GM19025 (cell line): Measurements from ENCODE around the gene EFCAB11.
"Not testable (repeated sequence)": the region's sequence is repeated elsewhere in the genome, so short reads cannot be mapped to it uniquely, and the experiment has no call there.

Source experiments
- ATAC-seq: cut with Tn5 transposase; IDR thresholded peaks from one replicate; pipeline ENCODE4 v1.9.1; 2021; ENCODE audit warnings: mild to moderate bottlenecking, low read depth, moderate library complexity; ENCODE audit not compliant: unreplicated experiment

The EFCAB11 gene

DNA sequence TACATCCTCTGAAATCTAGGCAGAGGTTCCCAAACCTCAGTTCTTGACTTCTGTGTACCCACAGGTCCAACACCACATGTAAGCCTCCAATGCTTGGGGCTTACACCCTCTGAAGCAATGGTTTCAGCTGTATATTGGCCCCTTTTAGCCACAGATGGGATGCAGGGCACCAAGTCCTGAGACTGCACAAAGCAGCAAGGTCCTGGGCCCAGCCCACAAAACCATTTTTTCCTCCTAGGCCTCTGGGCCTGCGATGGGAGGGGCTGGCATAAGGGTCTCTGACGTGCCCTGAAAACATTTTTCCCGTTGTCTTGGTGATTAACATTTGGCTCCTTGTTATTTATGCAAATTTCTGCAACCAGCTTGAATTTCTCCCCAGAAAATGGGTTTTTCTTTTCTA is 80.4 kb downstream of the EFCAB11 start:
- not testable (repeated sequence) for ATAC-seq

DNA sequence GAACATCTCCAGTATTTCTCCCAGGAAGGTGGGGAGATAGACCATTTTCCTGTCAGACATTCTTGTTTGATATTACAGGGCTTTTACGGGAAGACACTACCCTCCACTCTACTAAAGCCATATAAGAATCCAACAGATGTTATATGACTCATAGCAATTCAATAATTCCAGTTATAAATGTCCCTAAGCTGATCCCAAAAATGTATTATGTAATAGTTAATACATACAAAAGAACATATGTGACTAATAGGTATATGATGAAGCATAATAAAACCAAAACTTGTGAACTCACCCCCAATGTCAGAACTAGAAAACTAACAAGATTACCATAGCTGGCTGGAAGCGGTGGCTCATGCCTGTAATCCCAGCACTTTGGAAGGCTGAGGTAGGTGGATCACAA is 84.2 kb downstream of the EFCAB11 start:
- ATAC-seq = no peak

DNA sequence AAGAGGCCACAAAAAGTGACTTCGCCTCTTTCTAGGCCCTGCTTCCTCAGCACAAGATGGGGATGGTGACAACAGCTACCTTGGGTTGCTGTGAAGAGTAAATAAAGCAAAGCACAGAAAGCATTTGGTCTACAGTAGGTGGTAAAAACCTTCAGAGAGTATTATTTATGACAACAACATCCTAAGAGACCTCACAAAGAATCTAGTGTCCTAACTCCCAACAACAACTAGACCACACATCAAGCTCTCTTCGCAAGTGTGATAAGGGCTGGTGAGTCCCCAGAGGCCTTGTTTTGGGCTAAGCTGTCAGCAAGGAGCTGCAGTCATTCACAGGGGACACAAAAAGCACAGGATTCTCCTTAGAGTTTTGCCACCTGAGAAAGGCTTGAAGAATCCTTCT is 84.9 kb downstream of the EFCAB11 start:
- ATAC-seq = no peak

DNA sequence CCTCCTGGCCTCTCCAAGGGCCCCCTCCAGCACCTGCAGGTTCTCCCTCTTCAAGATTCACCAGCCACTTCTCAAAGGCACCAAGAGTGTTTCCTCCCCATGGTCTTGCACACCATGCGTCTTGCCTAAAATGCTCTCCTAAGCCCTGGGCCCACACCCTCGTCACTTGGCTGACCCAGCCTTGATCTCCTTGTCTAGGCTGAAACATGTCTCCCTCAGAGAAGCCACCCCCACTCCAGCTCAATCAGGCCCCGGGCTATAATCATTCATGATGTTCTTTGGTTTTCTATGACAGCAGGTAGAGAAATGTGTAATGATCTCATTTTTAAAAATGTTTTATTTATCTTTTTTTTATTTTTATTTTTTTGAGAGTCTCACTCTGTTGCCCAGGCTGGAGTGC is 88.1 kb downstream of the EFCAB11 start:
- no peak for ATAC-seq

DNA sequence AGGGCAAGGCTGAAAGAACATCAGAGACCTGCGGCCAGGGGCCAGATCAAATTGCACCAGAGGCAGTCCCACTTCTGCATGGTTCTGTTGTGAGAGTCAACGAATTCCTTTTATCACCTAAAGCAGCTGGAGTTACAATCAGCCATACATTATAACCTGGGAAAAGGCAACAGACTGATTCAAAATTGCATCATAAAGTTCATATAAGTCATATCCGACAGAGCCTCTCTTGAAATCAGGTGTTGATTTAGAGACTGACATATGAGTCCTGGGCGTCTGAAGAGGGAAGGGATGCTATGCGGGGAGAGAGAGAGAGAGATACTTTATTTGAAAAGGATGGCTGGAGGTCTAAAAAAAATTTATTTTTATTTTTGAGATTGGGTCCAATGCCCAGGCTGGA is 89.4 kb downstream of the EFCAB11 start:
- no peak for ATAC-seq

- no peak for ATAC-seq
Measured at GRCh38 chr14:89862856-89863255, 91.7 kb downstream of the EFCAB11 start.

GRCh38 chr14:89861630-89862029 is 92.9 kb downstream of the EFCAB11 start:
- no peak for ATAC-seq

GRCh38 chr14:89858089-89858488 is 96.4 kb downstream of the EFCAB11 start:
- no peak for ATAC-seq

GRCh38 chr14:89856871-89857345 is 97.6 kb downstream of the EFCAB11 start:
- no peak for ATAC-seq

- ATAC-seq = no peak
Measured at GRCh38 chr14:89855961-89856656, 98.4 kb downstream of the EFCAB11 start.

DNA sequence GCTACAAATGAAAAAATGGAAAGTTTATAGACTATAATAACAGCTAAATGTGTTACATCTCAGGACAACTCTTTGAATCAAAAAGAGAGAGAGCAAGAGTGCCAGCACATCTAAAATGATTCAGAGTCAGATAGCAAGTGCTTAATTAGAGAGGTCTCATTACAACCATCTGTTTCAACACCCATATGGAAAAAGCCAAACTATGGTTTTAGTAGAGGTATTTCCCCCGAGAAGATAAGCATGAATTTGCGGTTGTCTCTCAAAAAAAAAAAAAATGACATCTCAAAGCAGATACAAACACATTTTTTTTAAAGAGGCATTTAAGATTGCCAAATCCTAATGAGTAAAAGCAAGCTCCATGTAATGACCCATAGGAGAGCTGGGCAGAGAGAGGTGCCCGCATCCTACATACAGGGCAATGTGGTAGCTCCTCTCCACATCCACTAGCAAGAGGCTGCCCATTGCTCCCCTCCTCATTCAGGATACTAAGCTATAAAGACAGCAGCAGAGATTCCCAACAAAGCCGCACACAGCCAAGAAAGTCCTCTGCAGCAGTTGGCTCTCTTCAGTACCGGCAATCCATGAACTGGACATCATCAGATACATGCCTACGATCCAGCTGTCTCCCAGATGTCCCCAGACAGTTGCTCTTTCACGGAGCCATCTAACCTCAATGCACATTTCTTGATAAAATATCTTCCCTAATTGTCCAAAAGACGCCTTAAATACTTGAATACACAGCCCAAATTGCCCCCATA is 100.4 kb downstream of the EFCAB11 start:
- ATAC-seq = no peak

GRCh38 chr14:89851106-89851505 is 103.4 kb downstream of the EFCAB11 start:
- no peak for ATAC-seq

DNA sequence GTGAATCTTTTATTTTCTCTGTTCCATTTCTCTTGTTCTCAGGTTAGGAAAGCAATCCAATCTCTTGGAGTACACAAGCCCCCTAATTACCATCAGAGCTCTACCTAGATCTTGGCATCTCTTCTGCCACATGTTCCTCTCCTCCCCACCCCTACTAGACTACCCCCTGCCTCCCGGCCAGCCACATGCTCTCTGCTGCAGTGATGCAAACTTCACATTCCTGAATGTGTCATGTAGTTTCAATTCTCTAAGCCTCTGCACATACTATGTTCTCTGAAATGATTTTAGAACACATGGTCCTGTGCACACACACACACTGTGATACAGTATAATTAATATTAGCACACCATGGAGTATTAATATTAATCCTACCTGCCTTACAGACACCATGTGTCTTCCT is 104.6 kb downstream of the EFCAB11 start:
- no peak for ATAC-seq

GRCh38 chr14:89848165-89848564 is 106.4 kb downstream of the EFCAB11 start:
- no peak for ATAC-seq

DNA sequence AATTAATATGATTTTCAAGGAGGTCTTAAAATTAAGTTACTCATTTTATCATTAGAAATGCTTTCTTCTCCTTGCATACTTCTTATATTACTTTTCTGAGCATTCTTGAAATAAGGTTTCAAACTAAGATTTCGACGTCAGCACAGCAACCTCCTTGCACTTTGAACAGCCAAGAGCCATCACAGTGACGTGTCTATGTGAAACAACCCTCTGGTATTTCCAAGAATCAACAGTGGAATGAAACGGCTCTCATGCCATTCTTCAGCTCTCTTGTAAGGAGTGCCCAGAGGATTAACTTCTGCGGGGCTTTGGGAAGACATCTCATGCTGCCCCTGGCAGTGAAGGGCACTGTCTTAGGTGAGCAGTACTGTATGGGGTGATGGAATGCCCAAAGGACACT is 109.2 kb downstream of the EFCAB11 start:
- ATAC-seq = no peak

GRCh38 chr14:89844508-89844907 is 110.0 kb downstream of the EFCAB11 start:
- no peak for ATAC-seq

DNA sequence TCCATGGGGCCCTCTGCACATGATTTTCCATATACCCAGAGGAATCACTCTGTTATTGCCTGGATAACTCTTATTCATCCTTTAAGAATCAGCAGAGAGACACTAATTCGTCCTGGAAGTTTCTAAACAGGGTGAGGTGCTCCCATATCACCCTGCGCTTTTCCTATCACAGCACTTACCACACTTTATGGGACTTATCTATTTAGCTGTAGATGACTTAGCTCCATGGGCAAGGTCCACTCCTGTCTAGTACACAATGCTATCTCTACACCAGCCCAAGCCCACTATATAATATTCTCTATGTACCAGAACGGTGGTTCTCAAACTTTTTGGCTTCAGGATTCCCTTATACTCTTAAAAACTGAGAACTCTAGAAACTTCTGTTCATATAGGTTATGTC is 111.7 kb downstream of the EFCAB11 start:
- ATAC-seq = no peak

GRCh38 chr14:89841851-89842250 is 112.7 kb downstream of the EFCAB11 start:
- no peak for ATAC-seq

- ATAC-seq = no peak
Measured at GRCh38 chr14:89836830-89837469, 117.6 kb downstream of the EFCAB11 start.

DNA sequence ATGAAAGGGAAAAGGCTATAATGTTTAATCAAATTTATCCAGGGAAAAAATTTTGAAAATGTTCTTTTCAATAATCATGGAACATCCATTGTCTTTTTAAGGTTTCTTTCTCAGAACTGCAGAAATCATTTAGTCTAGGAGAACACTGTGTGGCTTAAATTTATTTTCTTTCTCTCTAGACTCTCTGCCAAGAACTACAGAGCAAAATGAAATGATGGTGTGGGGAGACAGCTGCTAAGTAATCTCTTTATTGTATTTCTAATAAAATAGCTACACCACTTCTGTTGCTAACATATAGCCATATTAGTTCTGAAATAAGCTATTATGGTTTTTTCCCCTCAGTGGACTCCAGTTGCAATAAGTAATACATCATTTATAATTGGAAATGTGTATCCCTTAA is 120.9 kb downstream of the EFCAB11 start:
- ATAC-seq = no peak

DNA sequence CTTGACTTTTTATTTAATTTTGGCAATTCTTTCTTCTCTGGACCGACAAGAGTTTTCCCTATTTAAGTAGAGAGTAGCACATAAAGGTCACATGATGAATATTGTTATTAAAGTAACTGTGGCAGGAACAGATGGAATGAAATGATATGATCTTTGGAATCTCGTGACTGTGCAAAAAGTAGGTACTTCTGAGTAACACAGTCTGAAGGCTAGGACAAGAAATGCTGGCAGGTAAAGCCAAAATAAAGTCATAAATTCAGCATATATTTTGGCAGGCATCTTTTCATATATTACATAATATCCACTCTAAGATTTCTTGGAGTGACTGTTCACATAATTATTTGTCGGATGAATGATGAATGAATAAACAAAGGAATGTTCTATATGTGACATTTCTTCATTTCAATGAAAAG is 121.4 kb downstream of the EFCAB11 start:
- ATAC-seq = no peak
